ENCODE measurements around the gene CFAP221. TPM values are rescaled to one million over a fixed set of nuclear protein-coding genes. Genes with fewer than 3 reads are reported as not detected.

Gene CFAP221
- total RNA-seq, 2 experiments from 2014 or later: not detected

DNA sequence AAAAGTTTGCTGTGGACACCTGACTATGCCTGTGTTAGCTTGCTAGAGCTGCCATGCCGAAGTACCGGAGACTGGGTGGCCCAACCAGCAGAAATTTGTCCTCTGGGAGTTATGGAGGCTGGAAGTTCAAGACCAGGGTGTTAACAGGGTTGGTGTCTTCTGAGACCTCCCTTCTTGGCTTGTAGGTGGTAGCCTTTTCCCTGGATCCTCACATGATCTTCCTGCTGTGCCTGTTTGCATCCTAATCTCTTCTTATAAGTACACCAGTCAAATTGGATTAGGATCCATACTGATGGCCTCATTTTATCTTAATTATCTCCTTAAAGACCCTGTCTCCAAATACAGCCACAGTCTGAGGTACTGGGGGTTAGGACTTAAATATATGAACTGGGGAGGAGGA is 135.6 kb downstream of the CFAP221 start:
- TF ChIP-seq, protein P1, sequence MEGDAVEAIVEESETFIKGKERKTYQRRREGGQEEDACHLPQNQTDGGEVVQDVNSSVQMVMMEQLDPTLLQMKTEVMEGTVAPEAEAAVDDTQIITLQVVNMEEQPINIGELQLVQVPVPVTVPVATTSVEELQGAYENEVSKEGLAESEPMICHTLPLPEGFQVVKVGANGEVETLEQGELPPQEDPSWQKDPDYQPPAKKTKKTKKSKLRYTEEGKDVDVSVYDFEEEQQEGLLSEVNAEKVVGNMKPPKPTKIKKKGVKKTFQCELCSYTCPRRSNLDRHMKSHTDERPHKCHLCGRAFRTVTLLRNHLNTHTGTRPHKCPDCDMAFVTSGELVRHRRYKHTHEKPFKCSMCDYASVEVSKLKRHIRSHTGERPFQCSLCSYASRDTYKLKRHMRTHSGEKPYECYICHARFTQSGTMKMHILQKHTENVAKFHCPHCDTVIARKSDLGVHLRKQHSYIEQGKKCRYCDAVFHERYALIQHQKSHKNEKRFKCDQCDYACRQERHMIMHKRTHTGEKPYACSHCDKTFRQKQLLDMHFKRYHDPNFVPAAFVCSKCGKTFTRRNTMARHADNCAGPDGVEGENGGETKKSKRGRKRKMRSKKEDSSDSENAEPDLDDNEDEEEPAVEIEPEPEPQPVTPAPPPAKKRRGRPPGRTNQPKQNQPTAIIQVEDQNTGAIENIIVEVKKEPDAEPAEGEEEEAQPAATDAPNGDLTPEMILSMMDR (IDR thresholded peaks at IDR 0.05): no peak
- peak overlapping the region; percentile 97 for H3K4me3 ChIP-seq (ENCODE audit: low read length)
- H3K27ac ChIP-seq (ENCODE audit: low read depth in 1 of 2, low read length in 2 of 2): no peak overlapping the region
- H3K36me3 Mint-ChIP-seq (ENCODE audit: low read depth): peaks cover 49% of the 10 kb centered on the region
- intact Hi-C loops (cut with DNase I, micrococcal nuclease): loop anchor here (2.0 to 10.0 kb wide), 7 partner anchors 79 to 1865 kb away; partner anchors contain the start of genes DDX18 (in 2 of the 2), C2orf76 (in 1 of the 2), CCDC93 (in 1 of the 2) and DBI (in 1 of the 2)
- peaks cover 27% of the 10 kb centered on the region for H3K4me1 ChIP-seq (ENCODE audit: insufficient read depth, low read length)
- H3K36me3 ChIP-seq (ENCODE audit: insufficient read depth, low read length): peaks cover 19% of the 10 kb centered on the region
- no peaks in the 10 kb centered on the region for H3K27me3 ChIP-seq (ENCODE audit: control insufficient read depth in 1 of 2, insufficient read depth in 2 of 2, low read length in 2 of 2)
- H3K9me3 Mint-ChIP-seq: no peaks in the 10 kb centered on the region
- no peak for DNase-seq
- ATAC-seq (ENCODE audit: poor library complexity): no peak
- peak overlapping the region; percentile 82 for H3K4me3 Mint-ChIP-seq
- no peaks in the 10 kb centered on the region for H3K9me3 ChIP-seq (ENCODE audit: control insufficient read depth in 1 of 2, insufficient read depth in 1 of 2, low read length in 2 of 2)
- POLR2A ChIA-PET: interaction anchor here (1.5 kb wide), 1 partner anchor 75 kb away, joined by 3 read pairs; no protein-coding TSS in a partner anchor
- peaks cover 46% of the 10 kb centered on the region for H3K4me1 Mint-ChIP-seq (ENCODE audit: low read depth)
- peak overlapping the region; percentile 91 for H3K27ac Mint-ChIP-seq
- no peaks in the 10 kb centered on the region for H3K27me3 Mint-ChIP-seq
- CTCF ChIA-PET: interaction anchor here (0.9 kb wide), 1 partner anchor 23 kb away, joined by 3 read pairs; no protein-coding TSS in a partner anchor

DNA sequence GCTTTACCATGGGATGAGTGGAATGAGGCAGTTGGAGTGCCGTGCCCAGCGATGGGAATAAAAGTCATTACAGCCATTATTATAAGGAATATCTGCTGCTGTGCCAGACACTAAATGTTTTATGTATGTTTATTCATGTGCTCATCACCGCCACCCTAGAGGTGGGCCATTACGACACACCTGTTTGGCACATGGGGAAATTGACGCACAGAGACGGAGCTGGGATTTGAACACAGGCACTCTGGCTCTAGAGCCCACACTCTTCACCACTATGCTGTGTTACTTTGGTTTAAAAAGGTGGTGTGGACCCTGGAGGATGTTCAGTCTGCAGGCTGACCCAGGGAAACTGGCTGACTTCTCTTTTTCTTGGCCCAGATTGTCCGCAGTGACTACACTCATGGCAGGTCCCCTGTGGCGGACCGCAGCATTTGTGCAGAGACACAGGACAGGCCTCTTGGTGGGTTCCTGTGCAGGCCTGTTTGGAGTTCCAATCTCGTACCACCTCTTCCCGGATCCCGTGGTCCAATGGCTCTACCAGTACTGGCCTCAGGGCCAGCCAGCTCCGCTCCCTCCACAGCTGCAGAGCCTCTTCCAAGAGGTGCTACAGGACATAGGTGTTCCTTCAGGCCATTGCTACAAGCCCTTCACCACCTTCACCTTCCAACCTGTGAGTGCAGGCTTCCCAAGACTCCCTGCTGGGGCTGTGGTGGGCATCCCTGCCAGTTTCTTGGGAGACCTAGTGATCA is 136.4 kb downstream of the CFAP221 start:
- H3K4me3 ChIP-seq (ENCODE audit: low read length): no peak overlapping the region
- intact Hi-C loops (cut with DNase I, micrococcal nuclease): loop anchor here in 1 of 2 experiments (5.0 kb wide), 2 partner anchors 542 to 572 kb away; partner anchors contain the start of genes RALB and TMEM185B
- no peak overlapping the region for H3K27ac Mint-ChIP-seq
- H3K9me3 ChIP-seq (ENCODE audit: control insufficient read depth in 1 of 2, insufficient read depth in 1 of 2, low read length in 2 of 2): no peaks in the 10 kb centered on the region
- peaks cover 55% of the 10 kb centered on the region for H3K36me3 Mint-ChIP-seq (ENCODE audit: low read depth)
- H3K9me3 Mint-ChIP-seq: no peaks in the 10 kb centered on the region
- H3K36me3 ChIP-seq (ENCODE audit: insufficient read depth, low read length): peaks cover 19% of the 10 kb centered on the region
- POLR2A ChIA-PET: interaction anchor here (2.2 kb wide), 1 partner anchor 14 kb away, joined by 5 read pairs; no protein-coding TSS in a partner anchor
- ATAC-seq (ENCODE audit: poor library complexity): no peak
- H3K27me3 Mint-ChIP-seq: no peaks in the 10 kb centered on the region
- TF ChIP-seq, protein P1 (IDR thresholded peaks at IDR 0.05): no peak
- peaks cover 27% of the 10 kb centered on the region for H3K4me1 ChIP-seq (ENCODE audit: insufficient read depth, low read length)
- DNase-seq: no peak
- H3K4me3 Mint-ChIP-seq: peak overlapping the region; percentile 82
- CTCF ChIA-PET: interaction anchor here (0.9 kb wide), 1 partner anchor 22 kb away, joined by 3 read pairs; no protein-coding TSS in a partner anchor
- H3K27me3 ChIP-seq (ENCODE audit: control insufficient read depth in 1 of 2, insufficient read depth in 2 of 2, low read length in 2 of 2): no peaks in the 10 kb centered on the region
- H3K27ac ChIP-seq (ENCODE audit: low read depth in 1 of 2, low read length in 2 of 2): no peak overlapping the region
- H3K4me1 Mint-ChIP-seq (ENCODE audit: low read depth): peaks cover 46% of the 10 kb centered on the region

DNA sequence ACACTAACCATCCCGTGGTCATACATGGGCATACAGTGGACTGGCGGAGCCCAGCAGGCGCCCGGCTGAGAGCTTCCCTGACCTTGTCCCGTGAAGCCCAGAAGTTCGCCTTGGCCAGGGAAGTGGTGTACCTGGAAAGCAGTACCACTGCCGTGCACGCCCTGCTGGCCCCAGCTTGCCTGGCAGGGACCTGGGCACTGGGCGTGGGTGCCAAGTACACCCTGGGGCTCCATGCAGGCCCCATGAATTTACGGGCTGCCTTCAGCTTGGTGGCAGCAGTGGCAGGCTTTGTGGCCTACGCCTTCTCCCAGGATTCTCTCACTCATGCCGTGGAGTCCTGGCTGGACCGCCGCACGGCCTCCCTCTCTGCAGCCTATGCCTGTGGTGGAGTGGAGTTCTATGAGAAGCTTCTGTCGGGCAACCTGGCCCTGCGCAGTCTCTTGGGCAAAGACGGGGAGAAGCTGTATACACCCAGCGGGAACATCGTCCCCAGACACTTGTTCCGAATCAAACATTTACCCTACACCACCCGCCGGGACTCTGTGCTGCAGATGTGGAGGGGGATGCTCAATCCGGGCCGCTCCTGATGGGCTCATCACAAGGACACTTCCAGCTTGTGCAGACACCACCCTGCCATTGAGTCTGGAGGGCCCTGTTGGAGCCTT is 137.1 kb downstream of the CFAP221 start:
- no peaks in the 10 kb centered on the region for H3K9me3 ChIP-seq (ENCODE audit: control insufficient read depth in 1 of 2, insufficient read depth in 1 of 2, low read length in 2 of 2)
- Mint-ChIP-seq H3K4me3 (peak overlapping the region; percentile 82), H3K27me3 (no peaks in the 10 kb centered on the region), H3K27ac (no peak overlapping the region), H3K36me3 (ENCODE audit: low read depth) (peaks cover 62% of the 10 kb centered on the region), H3K9me3 (no peaks in the 10 kb centered on the region), H3K4me1 (ENCODE audit: low read depth) (peaks cover 46% of the 10 kb centered on the region)
- H3K27me3 ChIP-seq (ENCODE audit: control insufficient read depth in 1 of 2, insufficient read depth in 2 of 2, low read length in 2 of 2): no peaks in the 10 kb centered on the region
- intact Hi-C loops (cut with DNase I, micrococcal nuclease): loop anchor here in 1 of 2 experiments (5.0 kb wide), 2 partner anchors 541 to 571 kb away; partner anchors contain the start of genes RALB and TMEM185B
- H3K27ac ChIP-seq (ENCODE audit: low read depth in 1 of 2, low read length in 2 of 2): no peak overlapping the region
- no peak for ATAC-seq (ENCODE audit: poor library complexity)
- no peak for DNase-seq
- H3K4me3 ChIP-seq (ENCODE audit: low read length): no peak overlapping the region
- ChIA-PET CTCF (no interaction called here), POLR2A (interaction anchor here (2.2 kb wide), 1 partner anchor 13 kb away, joined by 5 read pairs; no protein-coding TSS in a partner anchor)
- TF ChIP-seq, protein P1 (IDR thresholded peaks at IDR 0.05): no peak
- peaks cover 19% of the 10 kb centered on the region for H3K36me3 ChIP-seq (ENCODE audit: insufficient read depth, low read length)
- peaks cover 27% of the 10 kb centered on the region for H3K4me1 ChIP-seq (ENCODE audit: insufficient read depth, low read length)

All from CD4-positive, alpha-beta T cell (primary cell).